ENCODE results near the gene SLC35C1. TPM values are rescaled to one million over a fixed set of nuclear protein-coding genes. Genes with fewer than 3 reads are reported as not detected.

The SLC35C1 gene
- total and polyA plus RNA-seq, 7 experiments from 2014 or later, result 7.9 to 22.8 (median 13.9) TPM

DNA sequence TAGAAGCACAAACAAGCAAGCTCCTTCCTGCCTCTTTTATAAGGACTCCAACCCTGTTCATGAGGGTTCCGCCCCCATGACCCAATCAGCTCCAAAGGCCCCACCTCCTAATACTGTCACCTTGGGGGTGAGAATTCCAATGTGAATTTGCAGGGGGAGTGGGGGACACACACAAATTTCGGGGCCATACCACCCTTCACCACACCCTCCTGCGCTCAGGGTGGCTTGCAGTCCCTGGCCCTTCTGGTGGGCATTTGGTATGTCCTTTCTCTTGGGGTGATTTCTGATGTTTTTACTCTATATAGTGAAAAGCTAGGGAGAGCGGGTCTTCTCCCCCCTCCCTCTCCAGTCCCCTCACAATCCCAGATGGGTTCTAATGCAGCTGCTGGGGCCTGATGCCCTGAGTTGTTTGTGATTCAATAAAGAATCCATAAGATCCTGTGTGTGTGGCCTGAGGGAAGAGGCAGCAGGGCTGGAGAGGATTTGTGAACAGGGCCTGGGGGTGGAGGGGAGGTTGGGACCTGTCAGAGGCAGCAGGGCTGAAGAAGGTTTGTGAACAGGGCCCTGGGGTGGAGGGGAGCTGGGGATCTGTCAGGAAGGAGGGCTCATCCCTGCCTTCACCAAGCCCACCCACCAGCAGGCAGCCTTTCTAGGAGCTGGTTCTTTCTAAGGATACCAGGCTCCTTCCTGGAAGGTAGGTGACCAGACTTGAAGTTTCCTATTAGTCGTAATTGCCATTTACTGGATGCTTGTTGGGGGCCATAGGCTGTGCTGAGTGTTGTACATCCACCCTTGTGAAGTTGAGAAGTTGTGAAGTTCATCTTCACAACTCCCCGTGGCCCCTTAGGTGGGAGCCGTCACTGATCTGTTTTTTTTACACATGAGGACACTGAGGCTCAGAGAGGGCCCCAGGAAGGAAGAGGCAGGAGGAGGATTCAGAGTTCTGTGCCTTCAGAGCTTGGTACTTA is 7.9 kb downstream of the SLC35C1 start:
- POLR2A ChIA-PET, result interaction anchor here (0.5 kb wide), 1 partner anchor 1692 kb away, joined by 3 read pairs; no protein-coding TSS in a partner anchor
- Mint-ChIP-seq H3K9me3 (no peaks in the 10 kb centered on the region), H3K4me1 (peaks cover 14 to 31% (median 23%) of the 10 kb centered on the region in 7 donors), H3K27me3 (peaks cover 0 to 4% (median 0%) of the 10 kb centered on the region in 5 donors), H3K27ac (peak overlapping the region in 5 of 9 donors; percentile 8 to 72 (median 17)), H3K36me3 (peaks cover 0 to 18% (median 0%) of the 10 kb centered on the region in 5 donors), H3K4me3 (no peak overlapping the region)
- peaks cover under 1 to 3% of the 10 kb centered on the region in 2 donors for H3K4me1 ChIP-seq (ENCODE audit: control insufficient read depth in 2 of 2, insufficient read depth in 2 of 2, low read length in 2 of 2)
- no peak overlapping the region for H3K4me3 ChIP-seq (ENCODE audit: low read length)
- intact Hi-C loops (cut with micrococcal nuclease), result no loop called here
- CTCF ChIA-PET, result no interaction called here
- DNase-seq (no peak), ATAC-seq (no peak)
- H3K9me3 ChIP-seq (ENCODE audit: control insufficient read depth in 2 of 3, low read length in 3 of 3), result no peaks in the 10 kb centered on the region
- no peaks in the 10 kb centered on the region for H3K27me3 ChIP-seq (ENCODE audit: control insufficient read depth in 2 of 2, insufficient read depth in 2 of 2, low read length in 2 of 2)
- no peak overlapping the region for H3K27ac ChIP-seq (ENCODE audit: low read depth, low read length)
- H3K36me3 ChIP-seq (ENCODE audit: control insufficient read depth in 2 of 3, insufficient read depth in 3 of 3, low read length in 3 of 3), result peaks cover 0 to 23% (median 0%) of the 10 kb centered on the region in 3 experiments

DNA sequence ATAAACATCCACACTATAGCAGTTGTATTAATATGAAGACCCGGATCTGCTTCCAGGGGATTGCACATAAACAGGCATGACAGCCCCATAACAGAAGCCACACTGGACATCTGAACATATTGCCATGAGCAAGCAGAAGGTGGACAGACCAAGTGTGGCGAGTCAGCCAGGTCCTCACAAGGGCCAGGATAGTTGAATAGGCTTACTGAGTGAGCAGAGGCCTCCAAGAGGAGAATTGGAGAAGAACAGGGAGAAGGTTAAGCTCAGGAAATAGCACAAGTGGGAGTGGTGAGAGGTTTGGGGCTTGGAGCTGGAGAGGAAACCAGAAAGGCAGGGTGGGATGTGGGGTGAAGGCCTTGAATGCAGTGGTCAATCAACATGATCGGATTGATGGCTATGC is 10.8 kb downstream of the SLC35C1 start:
- H3K27ac Mint-ChIP-seq, result no peak overlapping the region
- Histone ChIP-seq H3K27ac (ENCODE audit: low read depth, low read length) (no peak overlapping the region), H3K9me3 (ENCODE audit: control insufficient read depth in 2 of 3, low read length in 3 of 3) (no peaks in the 10 kb centered on the region), H3K4me1 (ENCODE audit: control insufficient read depth in 2 of 2, insufficient read depth in 2 of 2, low read length in 2 of 2) (no peaks in the 10 kb centered on the region), H3K27me3 (ENCODE audit: control insufficient read depth in 2 of 2, insufficient read depth in 2 of 2, low read length in 2 of 2) (no peaks in the 10 kb centered on the region), H3K36me3 (ENCODE audit: control insufficient read depth in 2 of 3, insufficient read depth in 3 of 3, low read length in 3 of 3) (peaks cover 0 to 16% (median 0%) of the 10 kb centered on the region in 3 experiments), H3K4me3 (ENCODE audit: low read length) (no peak overlapping the region)
- intact Hi-C loops (cut with micrococcal nuclease), result no loop called here
- peaks cover 0 to 4% (median 0%) of the 10 kb centered on the region in 5 donors for H3K27me3 Mint-ChIP-seq
- POLR2A ChIA-PET, result interaction anchor here (1.4 kb wide), 1 partner anchor 17 kb away, joined by 3 read pairs; no protein-coding TSS in a partner anchor
- ATAC-seq (no peak), DNase-seq (no peak)
- H3K4me1 Mint-ChIP-seq, result peaks cover 0 to 4% (median 0%) of the 10 kb centered on the region in 7 donors
- H3K36me3 Mint-ChIP-seq, result peaks cover 0 to 8% (median 0%) of the 10 kb centered on the region in 5 donors
- H3K4me3 Mint-ChIP-seq, result no peak overlapping the region
- peaks cover 0 to 2% (median 0%) of the 10 kb centered on the region in 11 donors for H3K9me3 Mint-ChIP-seq
- CTCF ChIA-PET, result no interaction called here

DNA sequence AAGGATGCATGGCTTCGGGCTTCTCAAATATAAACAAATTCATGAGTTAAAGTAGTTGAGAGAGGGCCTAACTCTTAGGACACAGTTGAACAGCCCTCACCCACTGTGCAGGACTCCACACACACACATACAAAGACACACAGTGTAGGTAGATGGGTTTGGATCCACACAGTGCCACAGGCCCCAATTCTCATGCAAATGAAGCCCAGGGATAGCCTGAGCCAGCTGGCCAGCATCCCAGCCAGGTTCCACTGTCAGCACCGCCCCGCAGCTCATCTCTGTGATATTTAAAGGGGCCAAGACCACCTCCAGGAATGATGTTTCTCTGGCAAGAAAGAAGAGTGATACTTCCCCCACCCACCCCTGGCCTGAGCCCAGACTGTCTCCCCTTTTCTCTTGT is 11.7 kb downstream of the SLC35C1 start:
- POLR2A ChIA-PET, result interaction anchor here (1.4 kb wide), 1 partner anchor 18 kb away, joined by 3 read pairs; no protein-coding TSS in a partner anchor
- no peak for DNase-seq
- H3K27me3 ChIP-seq (ENCODE audit: control insufficient read depth in 2 of 2, insufficient read depth in 2 of 2, low read length in 2 of 2), result no peaks in the 10 kb centered on the region
- no peak overlapping the region for H3K4me3 ChIP-seq (ENCODE audit: low read length)
- H3K9me3 Mint-ChIP-seq, result peaks cover 0 to 2% (median 0%) of the 10 kb centered on the region in 11 donors
- no peak overlapping the region for H3K4me3 Mint-ChIP-seq
- no peaks in the 10 kb centered on the region for H3K4me1 ChIP-seq (ENCODE audit: control insufficient read depth in 2 of 2, insufficient read depth in 2 of 2, low read length in 2 of 2)
- intact Hi-C loops (cut with micrococcal nuclease), result no loop called here
- H3K4me1 Mint-ChIP-seq, result peaks cover 0 to 4% (median 0%) of the 10 kb centered on the region in 7 donors
- H3K9me3 ChIP-seq (ENCODE audit: control insufficient read depth in 2 of 3, low read length in 3 of 3), result no peaks in the 10 kb centered on the region
- H3K36me3 Mint-ChIP-seq, result peaks cover 0 to under 1% (median 0%) of the 10 kb centered on the region in 5 donors
- peaks cover 0 to 4% (median 0%) of the 10 kb centered on the region in 5 donors for H3K27me3 Mint-ChIP-seq
- peaks cover 0 to 8% (median 0%) of the 10 kb centered on the region in 3 experiments for H3K36me3 ChIP-seq (ENCODE audit: control insufficient read depth in 2 of 3, insufficient read depth in 3 of 3, low read length in 3 of 3)
- no peak for ATAC-seq
- CTCF ChIA-PET, result no interaction called here
- H3K27ac ChIP-seq (ENCODE audit: low read depth, low read length), result no peak overlapping the region
- H3K27ac Mint-ChIP-seq, result no peak overlapping the region

DNA sequence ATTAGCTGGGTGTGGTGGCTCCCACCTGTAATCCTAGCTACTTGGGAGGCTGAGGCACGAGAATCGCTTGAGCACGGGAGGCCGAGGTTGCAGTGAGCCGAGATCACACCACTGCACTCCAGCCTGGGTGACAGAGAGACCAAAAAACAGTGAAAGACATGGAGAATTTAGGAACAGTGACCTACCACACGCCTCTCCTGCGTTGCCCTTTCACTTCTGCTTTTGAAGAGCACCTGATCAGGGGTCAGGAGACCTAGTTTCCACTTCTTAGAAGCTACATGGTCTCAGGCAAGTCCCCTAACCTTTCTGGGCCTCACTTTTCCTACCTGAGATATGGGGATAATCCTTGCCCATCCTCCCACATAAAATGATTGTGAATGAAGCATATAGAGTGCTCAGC is 12.2 kb downstream of the SLC35C1 start:
- ChIA-PET POLR2A (interaction anchor here (1.4 kb wide), 1 partner anchor 19 kb away, joined by 3 read pairs; no protein-coding TSS in a partner anchor), CTCF (no interaction called here)
- no peak overlapping the region for H3K4me3 ChIP-seq (ENCODE audit: low read length)
- H3K27ac ChIP-seq (ENCODE audit: low read depth, low read length), result no peak overlapping the region
- Mint-ChIP-seq H3K4me3 (no peak overlapping the region), H3K4me1 (peaks cover 0 to 4% (median 0%) of the 10 kb centered on the region in 7 donors), H3K27ac (no peak overlapping the region), H3K27me3 (peaks cover 0 to 4% (median 0%) of the 10 kb centered on the region in 5 donors), H3K36me3 (no peaks in the 10 kb centered on the region), H3K9me3 (peaks cover 0 to 2% (median 0%) of the 10 kb centered on the region in 11 donors)
- no peak for DNase-seq
- no peaks in the 10 kb centered on the region for H3K27me3 ChIP-seq (ENCODE audit: control insufficient read depth in 2 of 2, insufficient read depth in 2 of 2, low read length in 2 of 2)
- no peaks in the 10 kb centered on the region for H3K9me3 ChIP-seq (ENCODE audit: control insufficient read depth in 2 of 3, low read length in 3 of 3)
- intact Hi-C loops (cut with micrococcal nuclease), result no loop called here
- no peaks in the 10 kb centered on the region for H3K4me1 ChIP-seq (ENCODE audit: control insufficient read depth in 2 of 2, insufficient read depth in 2 of 2, low read length in 2 of 2)
- no peak for ATAC-seq
- H3K36me3 ChIP-seq (ENCODE audit: control insufficient read depth in 2 of 3, insufficient read depth in 3 of 3, low read length in 3 of 3), result peaks cover 0 to 2% (median 0%) of the 10 kb centered on the region in 3 experiments

DNA sequence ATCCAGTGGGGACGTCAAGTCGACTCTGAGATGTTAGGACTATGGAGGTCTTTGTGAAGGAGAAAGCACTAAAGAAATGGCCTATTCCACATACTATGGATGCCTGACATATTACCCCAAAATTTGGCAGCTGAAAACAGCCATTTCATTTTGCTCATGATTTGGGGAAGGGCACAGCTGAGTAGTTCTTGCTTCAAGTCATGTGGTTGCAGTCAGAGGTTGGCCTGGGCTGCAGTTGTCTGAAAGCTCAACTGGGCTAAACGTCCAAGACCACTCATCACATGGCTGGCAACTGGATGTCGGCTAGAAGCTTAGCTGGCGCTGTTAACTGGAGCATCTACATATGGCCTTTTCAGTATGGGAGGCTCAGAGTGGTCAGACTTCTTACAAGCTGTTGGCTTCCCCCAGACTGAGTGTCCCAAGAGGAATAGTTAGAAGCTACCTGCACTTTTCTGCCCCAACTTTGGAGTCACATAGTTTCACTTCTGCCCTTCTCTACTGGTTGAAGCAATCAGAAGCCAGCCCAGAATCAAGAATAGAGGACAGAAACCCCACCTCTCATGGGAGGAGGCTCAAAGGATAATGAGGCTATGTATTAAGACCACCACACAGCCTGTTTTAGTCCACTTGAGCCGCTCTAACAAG is 14.1 kb downstream of the SLC35C1 start:
- H3K4me1 Mint-ChIP-seq, result peaks cover 0 to 3% (median 0%) of the 10 kb centered on the region in 7 donors
- ATAC-seq (no peak), DNase-seq (no peak)
- intact Hi-C loops (cut with micrococcal nuclease), result no loop called here
- H3K27ac ChIP-seq (ENCODE audit: low read depth, low read length), result no peak overlapping the region
- no peaks in the 10 kb centered on the region for H3K36me3 ChIP-seq (ENCODE audit: control insufficient read depth in 2 of 3, insufficient read depth in 3 of 3, low read length in 3 of 3)
- H3K27ac Mint-ChIP-seq, result no peak overlapping the region
- H3K36me3 Mint-ChIP-seq, result no peaks in the 10 kb centered on the region
- no peaks in the 10 kb centered on the region for H3K27me3 ChIP-seq (ENCODE audit: control insufficient read depth in 2 of 2, insufficient read depth in 2 of 2, low read length in 2 of 2)
- H3K4me1 ChIP-seq (ENCODE audit: control insufficient read depth in 2 of 2, insufficient read depth in 2 of 2, low read length in 2 of 2), result no peaks in the 10 kb centered on the region
- no peak overlapping the region for H3K4me3 ChIP-seq (ENCODE audit: low read length)
- H3K9me3 ChIP-seq (ENCODE audit: control insufficient read depth in 2 of 3, low read length in 3 of 3), result no peaks in the 10 kb centered on the region
- peaks cover 0 to 2% (median 0%) of the 10 kb centered on the region in 11 donors for H3K9me3 Mint-ChIP-seq
- ChIA-PET CTCF (interaction anchor here (0.5 kb wide), 1 partner anchor 1522 kb away, joined by 3 read pairs; no protein-coding TSS in a partner anchor), POLR2A (no interaction called here)
- peaks cover 0 to 4% (median 0%) of the 10 kb centered on the region in 5 donors for H3K27me3 Mint-ChIP-seq
- H3K4me3 Mint-ChIP-seq, result no peak overlapping the region

DNA sequence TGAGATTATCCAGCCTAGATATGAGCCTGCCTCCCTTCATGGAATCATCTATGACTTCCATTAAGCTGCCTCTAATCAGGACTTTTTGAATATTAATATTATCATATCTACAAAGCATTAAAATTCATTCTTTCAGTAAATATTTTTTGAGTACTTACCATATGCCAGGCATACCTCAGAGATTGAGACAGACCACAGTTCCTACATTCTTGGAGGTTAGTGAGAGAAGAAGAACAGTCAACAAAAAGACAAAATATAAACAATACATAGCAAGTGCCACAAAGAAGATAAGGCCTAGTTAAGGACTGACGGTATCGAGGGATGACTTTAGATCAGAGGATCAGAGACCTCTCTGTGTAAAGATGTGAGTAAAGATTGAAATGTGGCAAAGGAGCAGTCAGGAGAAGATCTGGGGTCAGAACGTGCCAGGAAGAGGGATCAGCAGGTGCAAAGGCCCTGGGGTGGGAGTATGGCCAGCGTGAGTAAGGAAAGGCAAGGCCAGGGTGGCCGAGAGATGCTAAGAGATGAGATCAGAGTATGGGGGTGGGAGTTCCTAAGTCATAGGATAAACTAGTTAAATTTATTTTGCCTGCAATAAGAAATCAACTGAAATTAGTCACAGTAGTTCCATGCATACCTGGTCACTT is 15.4 kb downstream of the SLC35C1 start:
- no peaks in the 10 kb centered on the region for H3K4me1 ChIP-seq (ENCODE audit: control insufficient read depth in 2 of 2, insufficient read depth in 2 of 2, low read length in 2 of 2)
- ChIA-PET CTCF (no interaction called here), POLR2A (no interaction called here)
- no peaks in the 10 kb centered on the region for H3K36me3 ChIP-seq (ENCODE audit: control insufficient read depth in 2 of 3, insufficient read depth in 3 of 3, low read length in 3 of 3)
- DNase-seq, result no peak
- no peaks in the 10 kb centered on the region for H3K9me3 ChIP-seq (ENCODE audit: control insufficient read depth in 2 of 3, low read length in 3 of 3)
- Mint-ChIP-seq H3K36me3 (no peaks in the 10 kb centered on the region), H3K4me3 (no peak overlapping the region), H3K4me1 (peaks cover 0 to 3% (median 0%) of the 10 kb centered on the region in 7 donors), H3K27ac (no peak overlapping the region), H3K9me3 (peaks cover 0 to 3% (median 0%) of the 10 kb centered on the region in 11 donors), H3K27me3 (peaks cover 0 to 9% (median 0%) of the 10 kb centered on the region in 5 donors)
- no peak overlapping the region for H3K27ac ChIP-seq (ENCODE audit: low read depth, low read length)
- ATAC-seq, result no peak
- H3K4me3 ChIP-seq (ENCODE audit: low read length), result no peak overlapping the region
- intact Hi-C loops (cut with micrococcal nuclease), result no loop called here
- H3K27me3 ChIP-seq (ENCODE audit: control insufficient read depth in 2 of 2, insufficient read depth in 2 of 2, low read length in 2 of 2), result no peaks in the 10 kb centered on the region

Data from naive thymus-derived CD4-positive, alpha-beta T cell (primary cell).